Heart right ventricle (tissue), 16 donors: ENCODE data around the gene EEF1AKMT2. TPM values are rescaled to one million over a fixed set of nuclear protein-coding genes. Genes with fewer than 3 reads are reported as not detected.

Source experiments
- ATAC-seq, 8 donors: fragments of 200-7000 bp; cut with Tn5 transposase; one replicate each; pipeline ENCODE4 v1.9.1; 2020; ENCODE audit warnings: mild to moderate bottlenecking in 8 of 8, moderate library complexity in 8 of 8, moderate number of reproducible peaks in 1 of 8
- DNase-seq, 2 donors: peaks; one replicate each; pipeline ENCODE4 v3.0.0-alpha.2; 2020
- H3K27ac ChIP-seq, 10 donors: fragments of 200-600 bp; sonication (generic) in 2 of 10; one replicate each; pipeline versions ENCODE4 v1.5.0 to v1.8.0; 2020 to 2022; ENCODE audit warnings: mild to moderate bottlenecking in 3 of 10
- H3K27me3 ChIP-seq, 7 donors: fragments of 200-600 bp; one replicate each; pipeline ENCODE4 v1.8.0; 2021 to 2022; ENCODE audit warnings: mild to moderate bottlenecking in 2 of 7
- H3K36me3 ChIP-seq, 9 donors: fragments of 200-600 bp; sonication (generic) in 1 of 9; one replicate each; pipeline versions ENCODE4 v1.5.0 to v1.8.0; 2020 to 2022; ENCODE audit warnings: mild to moderate bottlenecking in 2 of 9
- H3K4me1 ChIP-seq, 9 donors: fragments of 200-600 bp; sonication (generic) in 1 of 9; one replicate each; pipeline versions ENCODE4 v1.5.0 to v1.8.0; 2020 to 2022; ENCODE audit warnings: mild to moderate bottlenecking in 4 of 9
- H3K4me3 ChIP-seq, 10 donors: fragments of 200-600 bp; sonication (generic) in 2 of 10; one replicate each; pipeline versions ENCODE4 v1.5.0 to v1.8.0; 2020 to 2022; ENCODE audit warnings: mild to moderate bottlenecking in 7 of 10, moderate library complexity in 2 of 10
- H3K9me3 ChIP-seq, 11 donors: fragments of 200-600 bp in 10 of 11; sonication (generic) in 2 of 11; one replicate each; pipeline versions ENCODE4 v1.5.0 to v1.8.0; 2013 to 2022; ENCODE audit warnings: mild to moderate bottlenecking in 2 of 11, control low read depth in 1 of 11, moderate library complexity in 1 of 11
- CTCF ChIP-seq, 9 donors: fragments of 200-600 bp; sonication (generic) in 2 of 9; IDR thresholded peaks; one replicate each; pipeline versions ENCODE4 v1.5.0 to v1.8.0; 2021 to 2022; ENCODE audit warnings: antibody characterized with exemption in 9 of 9, mild to moderate bottlenecking in 5 of 9, moderate library complexity in 1 of 9
- WGBS, 2 donors: extraction: QIAGEN DNeasy Blood & Tissue Kit; methylation state at CpG; one replicate each; pipeline ENCODE4 v1.1.7; 2013; ENCODE audit warnings: inconsistent platforms in 1 of 2; 5-methylcytosine and 5-hydroxymethylcytosine counted together
- intact Hi-C, 10 donors: fragments of 100-400 bp; cut with DNase I; formaldehyde crosslinking; loops; one replicate each; pipeline versions ENCODE4 v1.11.1 to v1.14.2; 2022
- polyA plus RNA-seq, 2 donors: library from polyadenylated mRNA; stranded (reverse); fragments of 200-250 nt; gene quantifications; one replicate each; pipeline ENCODE4 v1.2.3, GENCODE V29; 2013
- total RNA-seq, 10 donors: library from RNA; stranded (reverse); fragmentation: NEBNext Ultra II Directional in 3 of 10; extraction: Animal tissue kit (Norgen Biotek cat#: 25700) in 3 of 10; gene quantifications; one replicate each; pipeline versions ENCODE4 v1.2.1 to v1.2.4, GENCODE V29; 2021 to 2023
- donor health status: Arrhythmogenic right ventricular cardiomyopathy.
- donor health status: ischemic (EF 13 %, LVEDD 7.1; RV severe dilation, severe dysfunction).
- donor health status: healthy with polysubstance abuse.
- donor health status: DM: no; HTN: yes; CAD: no.
- donor health status: DM: no; HTN: no; CAD: no.
- donor health status: ischemic (EF 25% LVEDD 6.9; RV normal size, moderate dysfunction).
- donor health status: ischemic (EF 25% LVEDD 5.7; RV mildly dilated, moderate dysfunction).
- donor health status: healthy.
- donor health status: DM: yes; HTN: yes; CAD: no.
- donor health status: Ischemic cardiomyopathy.
- donor health status: ischemic (EF 35%, LVEDD 5.7; RV mildly dilated, moderate dysfunction).
- donor health status: nonischemic (EF 11% LVEDD 7.7; RV severe dilation, severe dysfunction).
- donor health status: DM: yes; HTN: yes; CAD: no.
- donor health status: PGD.
- donor health status: ischemic (EF 29% LVEDD 5.4; RV normal size, mild dysfunction).
- donor health status: nonischemic (EF 23%, LVEDD 6.1; RV moderate dilation, normal function).

Gene EEF1AKMT2
- total and polyA plus RNA-seq, 12 donors, result 7.4 to 18.8 (median 13.0) TPM

DNA sequence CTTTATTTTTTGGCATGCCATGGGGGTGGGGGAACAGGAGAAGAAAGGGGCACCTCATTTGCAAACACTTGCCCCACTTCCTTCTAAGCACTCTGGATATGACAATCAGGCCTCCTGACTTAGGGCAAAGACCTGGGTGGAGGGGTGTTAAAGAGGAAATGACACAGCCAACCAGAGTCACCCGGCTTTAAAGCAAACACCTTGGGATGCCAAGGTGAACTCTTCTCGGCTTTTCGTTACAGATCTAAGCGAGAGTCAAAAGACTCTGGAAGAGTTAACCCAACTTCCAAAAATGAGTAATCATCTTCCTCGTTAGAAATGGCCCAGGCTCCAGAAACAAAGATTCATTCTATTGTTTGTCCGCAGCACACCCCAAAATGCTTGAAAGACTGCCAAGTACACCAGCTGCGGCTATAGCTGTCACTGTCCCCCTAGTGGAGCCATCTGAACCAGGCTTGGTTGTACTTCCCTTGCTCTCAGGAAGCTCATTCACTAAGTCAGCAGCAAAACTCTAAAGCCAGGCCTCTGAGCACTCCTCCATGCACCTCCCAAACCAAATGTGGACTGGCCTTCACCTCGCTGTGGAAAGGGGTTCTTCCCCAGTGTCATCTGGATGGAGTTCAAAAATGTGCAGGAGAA is 72.4 kb downstream of the EEF1AKMT2 start:
- Histone ChIP-seq H3K4me3 (no peak overlapping the region), H3K36me3 (no peaks in the 10 kb centered on the region), H3K27me3 (no peaks in the 10 kb centered on the region), H3K27ac (peak overlapping the region; percentile 41 to 90 (median 78)), H3K9me3 (no peaks in the 10 kb centered on the region), H3K4me1 (peaks cover 28 to 100% (median 94%) of the 10 kb centered on the region in 9 donors)
- 23 to 30% methylated on average over 8 of the region's 8 CpGs for WGBS, 2 donors
- TF ChIP-seq CTCF (IDR thresholded peaks at IDR 0.05), result peak; percentile 41 to 73 (median 56)
- DNase-seq (peak in 1 of 2 donors; percentile 85), ATAC-seq (peak; percentile 24 to 72 (median 42))
- intact Hi-C loops, result no loop called here

DNA sequence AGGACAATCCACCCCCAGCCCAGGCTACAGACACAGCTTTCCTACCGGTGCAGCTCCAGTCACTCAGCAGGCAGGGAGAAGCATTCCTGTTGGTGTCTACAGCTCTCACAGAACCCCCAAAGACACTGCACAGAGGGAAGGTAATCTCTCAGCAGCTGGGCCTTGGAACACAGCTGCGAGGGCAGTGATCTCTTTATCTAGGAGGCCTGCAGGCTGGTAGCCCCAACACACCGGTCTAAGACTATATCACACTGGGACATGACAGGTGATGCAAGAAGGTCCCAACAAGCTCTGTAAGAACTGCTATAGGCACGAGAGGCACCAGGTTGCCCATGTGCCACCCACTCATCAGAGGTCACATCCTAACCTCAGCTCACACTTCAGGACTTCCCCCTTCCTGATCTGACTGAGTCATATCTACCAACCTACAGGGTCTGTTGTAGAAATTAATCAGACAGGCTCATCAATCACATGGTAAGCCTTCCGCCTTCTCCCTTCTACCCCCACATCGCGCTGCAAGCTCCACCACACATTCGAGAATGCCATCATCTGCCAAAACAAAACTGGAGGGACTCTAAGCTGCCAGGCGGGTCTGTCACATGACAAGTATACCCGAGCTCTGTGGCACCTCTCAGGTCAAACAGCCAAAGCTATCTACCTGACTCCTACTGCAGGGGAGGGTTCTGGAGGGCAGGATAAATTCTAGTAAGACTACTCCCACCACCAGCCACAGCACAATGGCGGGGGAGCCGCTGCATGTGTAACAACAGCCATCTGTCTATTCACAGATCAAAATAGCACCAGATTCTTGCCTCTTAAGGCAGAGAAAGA is 73.6 kb downstream of the EEF1AKMT2 start:
- Histone ChIP-seq H3K36me3 (no peaks in the 10 kb centered on the region), H3K4me1 (peaks cover 17 to 100% (median 94%) of the 10 kb centered on the region in 9 donors), H3K27ac (peak overlapping the region; percentile 41 to 90 (median 78)), H3K9me3 (no peaks in the 10 kb centered on the region), H3K4me3 (peak overlapping the region in 1 of 10 donors; percentile 27), H3K27me3 (no peaks in the 10 kb centered on the region)
- intact Hi-C loops, result no loop called here
- WGBS, 2 donors, result 52 to 57% methylated on average over 12 of the region's 12 CpGs
- ATAC-seq (peak in 6 of 8 donors; percentile 0 to 42 (median 14)), DNase-seq (no peak)
- no peak for TF ChIP-seq CTCF (IDR thresholded peaks at IDR 0.05)

- no peaks in the 10 kb centered on the region for H3K27me3 ChIP-seq
- peaks cover 17 to 100% (median 94%) of the 10 kb centered on the region in 9 donors for H3K4me1 ChIP-seq
- WGBS, 2 donors, result 85 to 88% methylated on average over 9 of the region's 9 CpGs
- H3K4me3 ChIP-seq, result no peak overlapping the region
- H3K27ac ChIP-seq, result peak overlapping the region in 6 of 10 donors; percentile 78 to 90 (median 84)
- no peak for DNase-seq
- no peaks in the 10 kb centered on the region for H3K9me3 ChIP-seq
- TF ChIP-seq CTCF (IDR thresholded peaks at IDR 0.05), result no peak
- ATAC-seq, result no peak
- no peaks in the 10 kb centered on the region for H3K36me3 ChIP-seq
- intact Hi-C loops, result no loop called here
These were observed 74.5 kb downstream of the EEF1AKMT2 start for GRCh38 chr10:124717041-124717757.

DNA sequence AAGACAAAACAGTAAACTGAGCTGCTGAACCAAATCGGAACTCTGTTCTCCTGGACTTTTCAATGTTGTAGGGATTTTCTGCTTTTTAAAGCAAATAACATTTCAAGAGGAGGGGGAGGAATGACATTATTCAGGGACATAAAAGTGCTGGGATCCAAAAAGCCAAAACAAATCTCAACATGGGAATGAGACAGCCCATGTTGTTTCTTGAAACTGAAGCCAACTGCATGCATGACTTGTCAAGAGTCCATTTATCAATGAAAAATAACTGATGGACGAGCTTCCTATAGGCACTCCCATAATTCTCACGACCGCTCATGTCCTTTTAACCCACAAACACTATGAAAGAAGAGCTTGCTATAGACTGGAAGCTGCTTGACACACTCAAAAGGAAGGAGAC is 75.3 kb downstream of the EEF1AKMT2 start:
- no peak for ATAC-seq
- H3K9me3 ChIP-seq, result no peaks in the 10 kb centered on the region
- no peak overlapping the region for H3K4me3 ChIP-seq
- H3K27ac ChIP-seq, result peak overlapping the region in 5 of 10 donors; percentile 79 to 90 (median 86)
- H3K27me3 ChIP-seq, result no peaks in the 10 kb centered on the region
- DNase-seq, result no peak
- 90% methylated on average over 4 of the region's 4 CpGs for WGBS, 2 donors
- intact Hi-C loops, result no loop called here
- H3K4me1 ChIP-seq, result peaks cover 15 to 100% (median 90%) of the 10 kb centered on the region in 9 donors
- no peaks in the 10 kb centered on the region for H3K36me3 ChIP-seq
- no peak for TF ChIP-seq CTCF (IDR thresholded peaks at IDR 0.05)
